NCI-H526 treated with DMSO at 0.1 percent for 48 hours (cell line): ENCODE measurements around the gene BPIFB4.

Experiments used
- DNase-seq: peaks from one replicate; lab custom pipeline; 2025; lab: John Stamatoyannopoulos, UW

The BPIFB4 gene

DNA sequence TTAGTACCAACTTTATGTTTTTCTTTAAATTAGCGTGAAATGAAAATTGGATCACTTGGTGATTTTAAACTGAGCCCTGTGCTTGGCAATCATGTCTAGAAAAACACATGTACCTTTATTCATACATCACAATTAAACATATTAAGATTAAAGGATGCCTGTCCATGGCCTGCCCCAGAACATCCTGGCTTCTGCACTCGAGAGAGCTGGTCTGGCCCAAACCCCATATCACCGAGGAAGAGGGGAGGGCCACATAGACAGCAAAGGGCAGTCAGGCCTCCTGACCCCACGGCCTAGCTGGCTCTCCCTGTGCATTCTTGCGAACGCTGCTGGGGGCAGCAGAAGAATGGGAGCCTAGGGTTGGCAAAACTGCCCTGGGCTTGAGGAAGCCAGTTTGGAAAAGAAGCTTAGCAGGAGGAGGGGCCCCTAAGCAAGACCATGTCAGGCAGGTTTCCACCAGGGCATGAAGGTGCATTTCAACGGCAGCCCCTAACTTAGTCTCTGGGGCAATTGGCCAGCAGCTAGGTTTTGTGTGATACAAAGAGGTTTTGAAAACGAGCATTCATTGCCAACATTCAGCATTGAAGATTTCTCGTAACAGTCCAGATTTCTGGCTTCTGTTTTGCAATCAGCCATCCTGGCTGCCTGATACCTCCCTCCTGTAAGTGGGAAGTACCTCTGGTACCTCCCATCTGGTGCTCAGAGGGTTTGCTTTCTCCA, 17.2 kb upstream of the BPIFB4 start:
- no peak for DNase-seq

- no peak for DNase-seq
These were observed 16.7 kb upstream of the BPIFB4 start for GRCh38 chr20:33062825-33063149.

DNA sequence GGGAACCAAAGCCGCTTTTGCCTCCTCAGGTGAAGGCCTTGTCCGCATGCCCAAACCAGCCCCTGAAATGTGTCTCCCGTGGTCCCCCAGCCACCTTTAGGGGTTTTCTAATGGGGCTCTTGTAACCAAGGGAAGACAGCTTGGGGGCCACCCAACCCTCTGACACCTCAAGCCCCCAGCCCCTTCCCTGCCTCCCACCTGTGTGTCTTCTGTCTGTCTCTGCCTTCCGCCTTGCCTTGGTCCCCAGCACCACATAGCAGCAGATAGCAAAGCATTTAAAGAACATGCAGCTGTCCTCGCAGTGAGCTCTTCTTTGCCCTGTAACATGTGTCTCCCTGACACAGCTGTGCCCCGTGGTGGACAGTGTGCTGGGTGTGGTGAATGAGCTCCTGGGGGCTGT, 16.2 kb upstream of the BPIFB4 start:
- DNase-seq, result no peak

GRCh38 chr20:33064572-33065287, 14.7 kb upstream of the BPIFB4 start:
- DNase-seq, result no peak

GRCh38 chr20:33065785-33066184, 13.7 kb upstream of the BPIFB4 start:
- no peak for DNase-seq

GRCh38 chr20:33067806-33068205, 11.6 kb upstream of the BPIFB4 start:
- no peak for DNase-seq

DNA sequence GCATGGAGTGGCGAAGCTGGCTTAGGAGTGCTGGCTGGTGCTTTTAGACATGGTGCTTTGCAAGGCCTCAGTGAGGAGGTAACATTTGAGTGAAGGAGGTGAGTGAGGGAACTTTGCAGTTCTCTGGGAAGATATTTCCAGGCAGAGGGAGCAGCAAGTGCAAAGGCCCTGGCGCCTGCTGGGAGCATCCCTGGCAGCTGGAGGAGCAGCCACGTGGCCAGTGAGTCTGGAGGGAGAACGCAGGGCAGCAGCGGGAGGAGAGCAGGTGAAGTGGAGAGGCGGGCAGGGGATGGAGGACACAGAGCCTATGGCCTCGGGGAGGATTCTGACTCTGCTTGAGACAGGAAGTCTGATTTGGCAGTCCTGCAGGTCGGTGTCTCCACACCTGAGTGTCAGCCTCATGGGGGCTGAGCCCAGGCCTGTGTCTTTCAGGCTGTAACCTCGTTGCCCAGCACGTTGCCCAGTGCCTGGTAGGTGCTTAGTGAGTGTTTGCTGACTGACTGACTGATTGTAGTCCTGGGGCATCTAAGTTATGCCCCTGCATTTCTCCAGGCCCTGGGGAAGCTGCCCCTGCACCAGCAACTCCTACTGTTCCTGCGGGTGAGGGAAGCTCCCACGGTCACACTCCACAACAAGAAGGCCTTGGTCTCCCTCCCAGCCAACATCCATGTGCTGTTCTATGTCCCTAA, 11.0 kb upstream of the BPIFB4 start:
- DNase-seq, result no peak

DNA sequence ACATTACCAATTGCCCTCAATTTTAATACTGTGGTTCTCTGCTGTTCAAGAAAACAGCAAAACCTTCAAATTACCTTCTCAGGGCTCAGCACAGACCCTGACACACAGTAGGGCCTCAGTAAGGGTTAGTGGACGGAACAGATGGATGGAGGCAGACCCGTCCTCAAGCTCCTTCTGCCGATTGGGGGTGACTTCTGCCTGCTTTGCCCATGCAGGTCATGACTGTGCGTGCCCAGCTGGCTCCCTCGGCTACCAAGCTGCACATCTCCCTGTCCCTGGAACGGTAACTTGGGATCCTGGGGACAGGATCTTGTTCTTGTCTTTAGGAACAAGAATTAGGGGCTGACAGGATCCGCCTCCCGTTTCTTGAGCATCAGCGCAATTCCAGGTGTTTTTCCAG, 9.8 kb upstream of the BPIFB4 start:
- no peak for DNase-seq

- DNase-seq, result no peak
These were observed 9.1 kb upstream of the BPIFB4 start for GRCh38 chr20:33070111-33071053.

- no peak for DNase-seq
These were observed 8.2 kb upstream of the BPIFB4 start for GRCh38 chr20:33071198-33071597.

DNA sequence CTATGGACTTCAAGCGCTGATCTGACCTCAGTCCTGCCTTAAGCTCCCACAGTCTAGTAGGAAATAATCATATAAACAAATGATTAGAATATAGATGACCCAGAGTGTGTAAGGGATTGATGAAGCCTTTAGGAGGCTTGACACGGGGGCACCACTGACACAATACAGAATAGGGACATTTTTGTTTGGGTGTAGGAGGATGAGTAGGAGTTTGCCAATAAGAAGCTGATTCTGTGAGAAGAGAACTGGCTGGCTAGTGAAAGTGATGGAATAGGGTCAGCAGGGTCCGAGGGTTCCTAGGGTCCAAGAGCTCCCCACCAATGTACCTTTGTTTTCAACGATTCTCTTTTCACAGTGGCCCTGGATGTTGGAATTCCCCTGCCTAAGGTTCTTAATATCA, 7.1 kb upstream of the BPIFB4 start:
- DNase-seq, result no peak

DNA sequence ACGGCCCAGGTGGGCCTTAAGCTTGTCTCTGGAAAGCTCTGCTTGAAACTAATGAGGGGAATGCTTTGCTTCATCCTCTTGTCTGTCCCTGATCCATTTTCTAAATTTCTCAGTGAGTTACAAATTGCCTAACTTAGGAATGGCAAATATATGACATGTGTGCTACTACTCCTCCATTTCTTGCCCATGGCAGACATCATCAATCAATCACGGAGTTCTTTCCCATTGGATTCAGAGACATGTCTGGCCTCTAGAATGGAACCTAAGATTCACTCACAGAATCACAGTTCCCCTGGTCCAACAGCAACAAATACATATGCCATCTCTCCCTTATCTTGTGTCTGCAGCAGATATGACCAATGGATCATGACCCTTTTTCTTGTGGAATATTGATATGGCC, 6.6 kb upstream of the BPIFB4 start:
- no peak for DNase-seq

DNA sequence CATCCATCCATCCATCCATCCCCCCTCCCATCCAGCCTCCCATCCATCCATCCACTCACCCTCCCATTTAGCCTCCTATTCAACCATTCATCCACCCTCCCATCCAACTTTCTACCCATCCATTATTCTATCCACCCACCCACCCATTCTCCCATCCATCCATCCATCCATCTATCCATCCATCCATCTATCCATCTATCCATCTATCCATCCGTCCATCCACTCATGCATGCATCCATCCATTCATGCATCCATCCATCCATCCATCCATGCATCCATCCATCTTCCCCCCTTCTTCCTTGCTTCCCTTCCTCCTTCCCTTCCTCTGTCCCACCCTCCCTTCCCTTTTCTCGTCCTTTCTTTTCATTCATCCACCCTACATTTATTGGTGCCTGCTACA, 4.8 kb upstream of the BPIFB4 start:
- DNase-seq, result no peak

DNA sequence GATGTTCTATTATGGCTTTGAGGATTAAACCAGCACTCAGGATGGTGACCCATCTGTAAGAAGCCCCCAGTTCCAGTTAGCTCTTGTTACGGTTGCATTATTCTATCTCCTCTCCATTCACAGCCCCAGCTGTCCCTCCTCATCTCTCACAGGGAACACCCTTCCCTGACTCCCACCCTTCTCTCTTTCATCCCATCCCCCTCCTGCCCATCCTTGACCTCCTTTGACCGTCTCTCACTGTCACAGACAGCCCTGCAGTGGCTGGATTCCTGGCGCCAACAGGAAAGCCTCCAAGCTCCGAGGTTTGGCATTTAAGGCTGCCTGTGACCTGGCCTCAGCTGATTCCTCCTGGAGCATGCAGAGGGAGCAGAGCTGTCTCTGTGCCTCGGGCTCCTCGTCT, 4.2 kb upstream of the BPIFB4 start:
- no peak for DNase-seq

- no peak for DNase-seq
These were observed 2.6 kb upstream of the BPIFB4 start for GRCh38 chr20:33076662-33077372.

- DNase-seq, result no peak
These were observed 2.1 kb downstream of the BPIFB4 start for GRCh38 chr20:33081411-33082154.

DNA sequence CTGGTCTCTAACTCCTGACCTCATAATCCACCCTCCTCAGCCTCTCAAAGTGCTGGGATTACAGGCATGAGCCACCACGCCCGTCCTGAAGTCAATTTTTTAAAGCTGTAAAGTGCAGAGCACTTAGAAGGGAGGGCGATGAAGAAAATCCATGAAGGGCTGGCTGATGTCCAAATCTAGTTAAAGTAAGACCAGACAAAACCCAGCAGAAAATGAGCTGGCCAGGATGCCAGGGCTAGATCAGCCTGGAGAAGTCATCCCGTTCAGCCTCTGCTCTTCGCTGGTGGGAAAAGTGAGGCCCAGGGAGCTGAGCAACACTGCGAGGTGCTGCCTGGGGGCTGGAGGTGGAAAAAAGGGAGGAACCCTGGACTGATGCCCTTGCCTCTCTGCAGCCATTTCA, 3.1 kb downstream of the BPIFB4 start:
- DNase-seq, result no peak

DNA sequence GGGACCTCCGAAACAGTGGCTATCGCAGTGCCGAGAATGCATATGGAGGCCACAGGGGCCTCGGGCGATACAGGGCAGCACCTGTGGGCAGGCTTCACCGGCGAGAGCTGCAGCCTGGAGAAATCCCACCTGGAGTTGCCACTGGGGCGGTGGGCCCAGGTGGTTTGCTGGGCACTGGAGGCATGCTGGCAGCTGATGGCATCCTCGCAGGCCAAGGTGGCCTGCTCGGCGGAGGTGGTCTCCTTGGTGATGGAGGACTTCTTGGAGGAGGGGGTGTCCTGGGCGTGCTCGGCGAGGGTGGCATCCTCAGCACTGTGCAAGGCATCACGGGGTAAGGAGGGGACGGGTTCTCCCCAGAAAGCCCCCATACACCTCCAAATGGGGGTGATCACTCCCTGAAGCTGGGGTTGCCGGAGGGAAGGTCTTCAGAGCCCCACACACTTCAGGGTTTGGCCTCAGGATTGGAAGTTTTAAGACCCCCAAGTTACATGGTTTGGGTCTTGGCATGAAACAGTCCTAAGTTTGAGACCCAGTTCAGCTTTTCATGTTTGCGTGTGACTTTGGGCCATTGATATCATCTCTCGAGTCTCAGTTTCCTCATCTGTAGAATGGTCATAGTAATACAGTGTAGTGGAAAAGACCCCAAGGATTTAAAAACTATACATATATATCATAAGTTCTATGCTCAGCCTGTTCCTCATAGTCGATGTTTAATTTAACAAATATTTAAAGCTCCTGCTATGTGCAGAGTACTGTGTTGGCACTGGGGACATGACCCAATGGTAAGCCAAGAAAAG, 4.3 kb downstream of the BPIFB4 start:
- DNase-seq, result no peak

DNA sequence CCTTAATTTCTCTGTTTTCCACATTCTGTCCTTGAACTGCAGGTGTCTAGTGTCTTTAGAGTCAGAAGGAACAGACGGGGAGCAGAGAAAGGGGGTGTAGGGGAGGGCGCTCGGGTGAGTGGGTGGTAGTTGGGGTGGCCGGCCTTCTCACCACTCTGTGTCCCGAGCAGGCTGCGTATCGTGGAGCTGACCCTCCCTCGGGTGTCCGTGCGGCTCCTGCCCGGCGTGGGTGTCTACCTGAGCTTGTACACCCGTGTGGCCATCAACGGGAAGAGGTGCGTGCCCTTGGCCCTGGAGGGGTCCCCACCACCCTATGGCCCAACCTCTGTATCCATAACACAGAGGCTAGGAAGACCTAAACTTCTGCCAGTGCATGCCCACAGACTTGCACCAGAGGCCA, 5.3 kb downstream of the BPIFB4 start:
- no peak for DNase-seq
